ENCODE measurements around the gene MEF2C. TPM values are rescaled to one million over a fixed set of nuclear protein-coding genes. Genes with fewer than 3 reads are reported as not detected.

Gene MEF2C
- total RNA-seq, 1 experiment from 2014 or later: 1.7 TPM

- no peak overlapping the region for H3K27ac Mint-ChIP-seq
Observed at GRCh38 chr5:88846434-88846833, 36.5 kb downstream of the MEF2C start.

GRCh38 chr5:88845081-88845697 lies 37.8 kb downstream of the MEF2C start:
- H3K9me3 Mint-ChIP-seq: no peaks in the 10 kb centered on the region
- ChIA-PET POLR2A (no interaction called here), CTCF (no interaction called here)
- no peaks in the 10 kb centered on the region for H3K27me3 Mint-ChIP-seq (ENCODE audit: low read depth)
- DNase-seq (ENCODE audit: low spot score) (no peak), ATAC-seq (no peak)
- no peak overlapping the region for H3K27ac Mint-ChIP-seq
- no peaks in the 10 kb centered on the region for H3K36me3 Mint-ChIP-seq
- no peak overlapping the region for H3K4me3 Mint-ChIP-seq
- no peaks in the 10 kb centered on the region for H3K4me1 Mint-ChIP-seq
- no peak for TF ChIP-seq STAT6 (CRISPR knock-in tag; conservative IDR thresholded peaks at IDR 0.05; ENCODE audit: low read depth)
- TF ChIP-seq TCF7 (CRISPR knock-in tag; IDR thresholded peaks at IDR 0.05; ENCODE audit: low read depth): no peak
- TF ChIP-seq, protein P1, sequence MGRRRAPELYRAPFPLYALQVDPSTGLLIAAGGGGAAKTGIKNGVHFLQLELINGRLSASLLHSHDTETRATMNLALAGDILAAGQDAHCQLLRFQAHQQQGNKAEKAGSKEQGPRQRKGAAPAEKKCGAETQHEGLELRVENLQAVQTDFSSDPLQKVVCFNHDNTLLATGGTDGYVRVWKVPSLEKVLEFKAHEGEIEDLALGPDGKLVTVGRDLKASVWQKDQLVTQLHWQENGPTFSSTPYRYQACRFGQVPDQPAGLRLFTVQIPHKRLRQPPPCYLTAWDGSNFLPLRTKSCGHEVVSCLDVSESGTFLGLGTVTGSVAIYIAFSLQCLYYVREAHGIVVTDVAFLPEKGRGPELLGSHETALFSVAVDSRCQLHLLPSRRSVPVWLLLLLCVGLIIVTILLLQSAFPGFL (CRISPR knock-in tag; IDR thresholded peaks at IDR 0.05; ENCODE audit: borderline replicate concordance): no peak
- no peak for TF ChIP-seq ERG (CRISPR knock-in tag; IDR thresholded peaks at IDR 0.05)
- no peak for TF ChIP-seq ZNF263 (CRISPR knock-in tag; IDR thresholded peaks at IDR 0.05; ENCODE audit: low read depth)
- TF ChIP-seq ELF4 (CRISPR knock-in tag; IDR thresholded peaks at IDR 0.05; ENCODE audit: low read depth): no peak

More at GRCh38 chr5:88846434-88846833, 36.5 kb downstream of the MEF2C start:
- ChIA-PET POLR2A (interaction anchor here (0.7 kb wide), 1 partner anchor 130 kb away, joined by 4 read pairs; no protein-coding TSS in a partner anchor), CTCF (no interaction called here)
- H3K4me3 Mint-ChIP-seq: no peak overlapping the region
- no peaks in the 10 kb centered on the region for H3K36me3 Mint-ChIP-seq
- no peak for ATAC-seq
- TF ChIP-seq ELF4 (CRISPR knock-in tag; IDR thresholded peaks at IDR 0.05; ENCODE audit: low read depth): no peak
- TF ChIP-seq ESRRA (CRISPR knock-in tag; IDR thresholded peaks at IDR 0.05; ENCODE audit: borderline replicate concordance): no peak
- TF ChIP-seq, protein P2, sequence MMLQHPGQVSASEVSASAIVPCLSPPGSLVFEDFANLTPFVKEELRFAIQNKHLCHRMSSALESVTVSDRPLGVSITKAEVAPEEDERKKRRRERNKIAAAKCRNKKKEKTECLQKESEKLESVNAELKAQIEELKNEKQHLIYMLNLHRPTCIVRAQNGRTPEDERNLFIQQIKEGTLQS (CRISPR knock-in tag; conservative IDR thresholded peaks at IDR 0.05): no peak
- no peak for TF ChIP-seq IRF2 (CRISPR knock-in tag; IDR thresholded peaks at IDR 0.05; ENCODE audit: borderline replicate concordance, low read depth)
- TF ChIP-seq, protein P3, sequence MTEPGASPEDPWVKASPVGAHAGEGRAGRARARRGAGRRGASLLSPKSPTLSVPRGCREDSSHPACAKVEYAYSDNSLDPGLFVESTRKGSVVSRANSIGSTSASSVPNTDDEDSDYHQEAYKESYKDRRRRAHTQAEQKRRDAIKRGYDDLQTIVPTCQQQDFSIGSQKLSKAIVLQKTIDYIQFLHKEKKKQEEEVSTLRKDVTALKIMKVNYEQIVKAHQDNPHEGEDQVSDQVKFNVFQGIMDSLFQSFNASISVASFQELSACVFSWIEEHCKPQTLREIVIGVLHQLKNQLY (CRISPR knock-in tag; IDR thresholded peaks at IDR 0.05): no peak
- TF ChIP-seq, protein P4, sequence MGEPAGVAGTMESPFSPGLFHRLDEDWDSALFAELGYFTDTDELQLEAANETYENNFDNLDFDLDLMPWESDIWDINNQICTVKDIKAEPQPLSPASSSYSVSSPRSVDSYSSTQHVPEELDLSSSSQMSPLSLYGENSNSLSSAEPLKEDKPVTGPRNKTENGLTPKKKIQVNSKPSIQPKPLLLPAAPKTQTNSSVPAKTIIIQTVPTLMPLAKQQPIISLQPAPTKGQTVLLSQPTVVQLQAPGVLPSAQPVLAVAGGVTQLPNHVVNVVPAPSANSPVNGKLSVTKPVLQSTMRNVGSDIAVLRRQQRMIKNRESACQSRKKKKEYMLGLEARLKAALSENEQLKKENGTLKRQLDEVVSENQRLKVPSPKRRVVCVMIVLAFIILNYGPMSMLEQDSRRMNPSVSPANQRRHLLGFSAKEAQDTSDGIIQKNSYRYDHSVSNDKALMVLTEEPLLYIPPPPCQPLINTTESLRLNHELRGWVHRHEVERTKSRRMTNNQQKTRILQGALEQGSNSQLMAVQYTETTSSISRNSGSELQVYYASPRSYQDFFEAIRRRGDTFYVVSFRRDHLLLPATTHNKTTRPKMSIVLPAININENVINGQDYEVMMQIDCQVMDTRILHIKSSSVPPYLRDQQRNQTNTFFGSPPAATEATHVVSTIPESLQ (CRISPR knock-in tag; IDR thresholded peaks at IDR 0.05): no peak
- TF ChIP-seq, protein P5, sequence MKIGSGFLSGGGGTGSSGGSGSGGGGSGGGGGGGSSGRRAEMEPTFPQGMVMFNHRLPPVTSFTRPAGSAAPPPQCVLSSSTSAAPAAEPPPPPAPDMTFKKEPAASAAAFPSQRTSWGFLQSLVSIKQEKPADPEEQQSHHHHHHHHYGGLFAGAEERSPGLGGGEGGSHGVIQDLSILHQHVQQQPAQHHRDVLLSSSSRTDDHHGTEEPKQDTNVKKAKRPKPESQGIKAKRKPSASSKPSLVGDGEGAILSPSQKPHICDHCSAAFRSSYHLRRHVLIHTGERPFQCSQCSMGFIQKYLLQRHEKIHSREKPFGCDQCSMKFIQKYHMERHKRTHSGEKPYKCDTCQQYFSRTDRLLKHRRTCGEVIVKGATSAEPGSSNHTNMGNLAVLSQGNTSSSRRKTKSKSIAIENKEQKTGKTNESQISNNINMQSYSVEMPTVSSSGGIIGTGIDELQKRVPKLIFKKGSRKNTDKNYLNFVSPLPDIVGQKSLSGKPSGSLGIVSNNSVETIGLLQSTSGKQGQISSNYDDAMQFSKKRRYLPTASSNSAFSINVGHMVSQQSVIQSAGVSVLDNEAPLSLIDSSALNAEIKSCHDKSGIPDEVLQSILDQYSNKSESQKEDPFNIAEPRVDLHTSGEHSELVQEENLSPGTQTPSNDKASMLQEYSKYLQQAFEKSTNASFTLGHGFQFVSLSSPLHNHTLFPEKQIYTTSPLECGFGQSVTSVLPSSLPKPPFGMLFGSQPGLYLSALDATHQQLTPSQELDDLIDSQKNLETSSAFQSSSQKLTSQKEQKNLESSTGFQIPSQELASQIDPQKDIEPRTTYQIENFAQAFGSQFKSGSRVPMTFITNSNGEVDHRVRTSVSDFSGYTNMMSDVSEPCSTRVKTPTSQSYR (CRISPR knock-in tag; IDR thresholded peaks at IDR 0.05): no peak
- no peak for TF ChIP-seq STAT6 (CRISPR knock-in tag; conservative IDR thresholded peaks at IDR 0.05; ENCODE audit: low read depth)
- TF ChIP-seq CREM (CRISPR knock-in tag; IDR thresholded peaks at IDR 0.05): no peak
- no peak for TF ChIP-seq NFATC4 (CRISPR knock-in tag; IDR thresholded peaks at IDR 0.05)
- DNase-seq (ENCODE audit: low spot score): no peak
- H3K9me3 Mint-ChIP-seq: no peaks in the 10 kb centered on the region
- H3K27me3 Mint-ChIP-seq (ENCODE audit: low read depth): no peaks in the 10 kb centered on the region
- no peaks in the 10 kb centered on the region for H3K4me1 Mint-ChIP-seq
